ENCODE results near the gene USP32.
"Not testable (repeated sequence)": the region's sequence is repeated elsewhere in the genome, so short reads cannot be mapped to it uniquely, and the experiment has no call there.

DNA sequence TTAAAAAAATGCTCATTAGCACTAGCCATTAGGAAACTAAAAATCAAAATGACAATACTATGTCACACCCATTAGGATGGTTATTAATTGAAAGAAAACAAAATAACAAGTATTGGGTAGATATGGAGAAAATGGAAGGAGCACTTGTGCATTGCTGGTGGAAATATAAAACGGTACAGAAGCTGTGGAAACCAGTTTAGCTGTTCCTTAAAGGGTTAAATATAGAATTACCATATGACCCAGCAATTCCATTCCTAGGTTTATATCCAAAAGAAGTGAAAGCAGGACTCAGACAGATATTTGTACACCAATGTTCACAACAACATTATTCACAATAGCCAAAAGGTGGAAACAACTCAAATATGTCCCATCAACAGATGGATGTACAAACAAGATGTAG lies 13.7 kb downstream of the USP32 start:
- TF ChIP-seq, protein P1, sequence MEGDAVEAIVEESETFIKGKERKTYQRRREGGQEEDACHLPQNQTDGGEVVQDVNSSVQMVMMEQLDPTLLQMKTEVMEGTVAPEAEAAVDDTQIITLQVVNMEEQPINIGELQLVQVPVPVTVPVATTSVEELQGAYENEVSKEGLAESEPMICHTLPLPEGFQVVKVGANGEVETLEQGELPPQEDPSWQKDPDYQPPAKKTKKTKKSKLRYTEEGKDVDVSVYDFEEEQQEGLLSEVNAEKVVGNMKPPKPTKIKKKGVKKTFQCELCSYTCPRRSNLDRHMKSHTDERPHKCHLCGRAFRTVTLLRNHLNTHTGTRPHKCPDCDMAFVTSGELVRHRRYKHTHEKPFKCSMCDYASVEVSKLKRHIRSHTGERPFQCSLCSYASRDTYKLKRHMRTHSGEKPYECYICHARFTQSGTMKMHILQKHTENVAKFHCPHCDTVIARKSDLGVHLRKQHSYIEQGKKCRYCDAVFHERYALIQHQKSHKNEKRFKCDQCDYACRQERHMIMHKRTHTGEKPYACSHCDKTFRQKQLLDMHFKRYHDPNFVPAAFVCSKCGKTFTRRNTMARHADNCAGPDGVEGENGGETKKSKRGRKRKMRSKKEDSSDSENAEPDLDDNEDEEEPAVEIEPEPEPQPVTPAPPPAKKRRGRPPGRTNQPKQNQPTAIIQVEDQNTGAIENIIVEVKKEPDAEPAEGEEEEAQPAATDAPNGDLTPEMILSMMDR (IDR thresholded peaks at IDR 0.05) = not testable (repeated sequence)
- TF ChIP-seq ZNF423 (CRISPR knock-in tag; IDR thresholded peaks at IDR 0.05); ZNF263 (CRISPR knock-in tag; IDR thresholded peaks at IDR 0.05; ENCODE audit: low read depth); NR2C2 (CRISPR knock-in tag; IDR thresholded peaks at IDR 0.05); CREM (CRISPR knock-in tag; IDR thresholded peaks at IDR 0.05); NR3C1 (CRISPR knock-in tag; conservative IDR thresholded peaks at IDR 0.05; ENCODE audit: low read depth); JUN (CRISPR knock-in tag; IDR thresholded peaks at IDR 0.05); PREB (CRISPR knock-in tag; IDR thresholded peaks at IDR 0.05; ENCODE audit: borderline replicate concordance): not testable (repeated sequence)
- TF ChIP-seq, protein P2, sequence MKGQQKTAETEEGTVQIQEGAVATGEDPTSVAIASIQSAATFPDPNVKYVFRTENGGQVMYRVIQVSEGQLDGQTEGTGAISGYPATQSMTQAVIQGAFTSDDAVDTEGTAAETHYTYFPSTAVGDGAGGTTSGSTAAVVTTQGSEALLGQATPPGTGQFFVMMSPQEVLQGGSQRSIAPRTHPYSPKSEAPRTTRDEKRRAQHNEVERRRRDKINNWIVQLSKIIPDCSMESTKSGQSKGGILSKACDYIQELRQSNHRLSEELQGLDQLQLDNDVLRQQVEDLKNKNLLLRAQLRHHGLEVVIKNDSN (CRISPR knock-in tag; IDR thresholded peaks at IDR 0.05) = not testable (repeated sequence)
- TF ChIP-seq, protein P3, sequence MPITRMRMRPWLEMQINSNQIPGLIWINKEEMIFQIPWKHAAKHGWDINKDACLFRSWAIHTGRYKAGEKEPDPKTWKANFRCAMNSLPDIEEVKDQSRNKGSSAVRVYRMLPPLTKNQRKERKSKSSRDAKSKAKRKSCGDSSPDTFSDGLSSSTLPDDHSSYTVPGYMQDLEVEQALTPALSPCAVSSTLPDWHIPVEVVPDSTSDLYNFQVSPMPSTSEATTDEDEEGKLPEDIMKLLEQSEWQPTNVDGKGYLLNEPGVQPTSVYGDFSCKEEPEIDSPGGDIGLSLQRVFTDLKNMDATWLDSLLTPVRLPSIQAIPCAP (CRISPR knock-in tag; IDR thresholded peaks at IDR 0.05) = not testable (repeated sequence)

Data from WTC11 (cell line).